HG02938 (cell line): ENCODE results near the gene P4HA2.

ENCODE experiments used
- ATAC-seq: cut with Tn5 transposase; IDR thresholded peaks from one replicate; pipeline ENCODE4 v1.9.1; 2021; ENCODE audit warnings: mild to moderate bottlenecking, moderate library complexity; ENCODE audit not compliant: unreplicated experiment

P4HA2 gene

DNA sequence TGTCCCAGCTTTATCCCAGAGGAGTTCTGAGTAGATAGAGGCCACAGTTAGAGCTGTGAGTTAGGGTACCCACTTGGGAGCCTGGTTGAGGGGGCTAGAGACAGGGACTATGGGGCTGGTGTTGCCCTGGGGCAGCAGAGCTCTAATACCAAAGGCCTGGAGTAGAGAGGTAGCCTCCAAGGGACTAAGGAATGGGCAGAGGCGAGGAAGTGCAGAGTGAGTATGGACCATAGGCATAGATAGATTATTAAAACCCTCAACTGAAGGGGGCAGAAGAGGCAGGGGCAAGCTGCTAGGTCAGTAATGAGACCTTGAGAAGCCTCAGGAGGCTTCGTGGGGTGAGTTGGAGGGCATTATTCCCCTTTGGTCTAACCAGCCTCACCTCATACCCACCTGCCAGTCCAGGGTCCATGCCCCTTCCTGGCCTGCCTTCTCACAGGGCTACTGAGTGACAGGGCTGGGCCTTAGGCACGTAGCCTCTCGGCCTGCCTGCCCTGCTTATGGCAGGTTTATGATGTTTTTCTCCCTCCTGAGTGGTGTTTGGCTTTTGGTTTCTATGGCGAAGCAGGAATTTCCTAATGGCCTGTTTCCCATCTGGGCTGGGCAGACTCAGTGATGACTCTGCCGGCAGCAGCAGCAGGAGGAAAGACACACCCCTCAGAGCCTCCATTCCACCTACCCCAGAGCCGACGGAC lies 37.8 kb upstream of the P4HA2 start:
- ATAC-seq, result no peak

DNA sequence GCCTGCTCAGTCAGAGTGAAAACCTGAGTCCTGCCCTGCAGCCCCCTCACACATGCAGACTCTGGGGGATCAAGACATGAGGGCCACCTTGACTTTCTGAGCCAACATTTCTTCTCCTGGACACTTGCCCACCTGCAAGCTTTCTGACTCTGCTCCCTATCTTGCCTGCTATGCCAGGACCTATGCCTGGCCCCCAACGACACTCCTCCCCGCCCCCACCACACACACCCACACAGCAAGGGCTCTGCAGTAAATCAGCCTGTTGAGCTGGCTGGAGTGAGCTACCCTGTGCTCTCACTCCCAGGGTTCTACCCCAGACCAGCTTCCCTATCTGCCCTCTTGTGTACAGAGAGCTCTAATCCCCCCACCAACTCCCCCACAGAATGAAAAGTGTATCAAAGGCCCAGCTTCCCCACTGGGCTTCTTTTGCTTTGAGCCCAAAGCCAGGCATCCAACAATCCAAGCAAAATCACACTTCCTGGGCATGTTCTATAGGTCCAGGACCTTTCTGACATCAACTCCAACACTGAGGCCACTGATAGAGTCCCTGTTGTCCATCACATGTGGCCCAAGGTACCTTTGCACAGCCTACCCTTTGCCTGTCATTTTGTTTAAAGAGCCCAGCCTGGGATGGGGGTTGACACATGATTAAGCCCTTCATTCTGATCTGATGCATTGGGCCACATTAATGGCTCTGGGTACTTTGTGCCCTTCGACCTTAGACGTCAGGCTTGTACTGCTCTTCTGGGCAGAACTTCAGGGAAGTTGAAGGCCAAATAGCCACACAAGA lies 37.1 kb upstream of the P4HA2 start:
- ATAC-seq, result no peak

DNA sequence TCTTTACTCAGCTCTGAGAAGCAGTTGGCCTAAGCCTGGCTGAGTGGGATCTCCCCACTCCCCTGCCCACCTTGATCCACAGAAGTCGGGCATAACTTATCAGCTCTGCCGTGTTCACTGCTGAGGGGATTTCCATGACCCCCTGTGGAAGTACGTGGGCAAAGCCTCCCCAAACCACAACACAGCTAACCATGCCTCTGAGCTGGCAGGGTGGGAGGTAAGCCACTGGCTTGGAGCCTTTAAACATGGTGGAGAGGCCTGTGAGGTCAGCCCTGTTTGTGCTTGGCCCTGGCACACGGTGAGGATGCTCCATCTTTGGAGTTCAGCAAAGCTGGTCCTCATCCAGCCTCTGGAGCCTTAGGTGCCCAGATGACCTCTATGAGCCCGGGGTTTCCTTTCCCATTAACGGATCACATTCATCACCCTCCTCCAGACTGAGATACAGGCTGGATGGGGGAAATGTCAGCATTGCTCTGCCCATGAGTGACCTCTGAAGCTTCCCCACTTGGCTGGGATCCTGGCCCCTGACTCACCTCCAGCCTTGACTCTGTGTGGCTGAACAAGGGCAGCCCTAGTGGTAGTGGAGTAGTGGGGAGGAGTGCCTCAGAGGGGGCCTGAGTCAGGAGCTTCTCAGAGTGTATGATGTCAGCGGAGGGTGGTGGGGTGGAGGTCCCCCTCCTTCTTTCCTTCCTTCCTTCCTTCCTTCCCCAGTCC lies 36.1 kb upstream of the P4HA2 start:
- ATAC-seq, result no peak

DNA sequence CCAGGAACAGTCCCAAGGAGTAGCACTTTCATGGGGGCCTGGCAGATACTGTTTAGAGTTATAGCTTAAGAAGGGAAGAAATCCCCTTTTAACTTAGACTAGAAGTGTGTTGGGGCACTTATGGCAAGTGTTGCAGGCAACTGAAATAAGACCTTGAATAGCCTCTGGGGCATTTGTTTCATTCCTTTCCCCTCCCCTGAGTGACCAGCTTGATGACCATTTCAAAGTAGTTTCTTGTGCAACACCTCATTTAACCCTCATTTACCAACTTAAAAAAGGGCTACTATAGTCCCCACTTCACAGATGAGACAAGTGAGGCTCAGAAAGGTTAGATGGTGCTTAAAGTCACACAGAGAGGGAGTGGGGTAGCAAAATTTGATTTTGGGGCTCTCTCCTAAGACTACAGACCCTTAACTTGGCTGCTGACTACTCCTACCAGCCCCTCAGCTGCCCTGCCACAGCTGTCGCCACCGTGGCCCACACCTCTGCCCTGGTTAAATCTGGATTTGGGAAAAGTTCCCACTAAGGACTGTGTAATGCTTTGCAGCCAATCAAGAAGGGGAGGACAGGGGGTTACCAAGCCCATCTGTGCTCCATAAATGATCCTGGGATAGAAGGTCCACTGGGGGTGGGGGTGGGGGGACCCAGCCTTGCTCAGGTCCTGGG lies 35.4 kb upstream of the P4HA2 start:
- ATAC-seq, result no peak

DNA sequence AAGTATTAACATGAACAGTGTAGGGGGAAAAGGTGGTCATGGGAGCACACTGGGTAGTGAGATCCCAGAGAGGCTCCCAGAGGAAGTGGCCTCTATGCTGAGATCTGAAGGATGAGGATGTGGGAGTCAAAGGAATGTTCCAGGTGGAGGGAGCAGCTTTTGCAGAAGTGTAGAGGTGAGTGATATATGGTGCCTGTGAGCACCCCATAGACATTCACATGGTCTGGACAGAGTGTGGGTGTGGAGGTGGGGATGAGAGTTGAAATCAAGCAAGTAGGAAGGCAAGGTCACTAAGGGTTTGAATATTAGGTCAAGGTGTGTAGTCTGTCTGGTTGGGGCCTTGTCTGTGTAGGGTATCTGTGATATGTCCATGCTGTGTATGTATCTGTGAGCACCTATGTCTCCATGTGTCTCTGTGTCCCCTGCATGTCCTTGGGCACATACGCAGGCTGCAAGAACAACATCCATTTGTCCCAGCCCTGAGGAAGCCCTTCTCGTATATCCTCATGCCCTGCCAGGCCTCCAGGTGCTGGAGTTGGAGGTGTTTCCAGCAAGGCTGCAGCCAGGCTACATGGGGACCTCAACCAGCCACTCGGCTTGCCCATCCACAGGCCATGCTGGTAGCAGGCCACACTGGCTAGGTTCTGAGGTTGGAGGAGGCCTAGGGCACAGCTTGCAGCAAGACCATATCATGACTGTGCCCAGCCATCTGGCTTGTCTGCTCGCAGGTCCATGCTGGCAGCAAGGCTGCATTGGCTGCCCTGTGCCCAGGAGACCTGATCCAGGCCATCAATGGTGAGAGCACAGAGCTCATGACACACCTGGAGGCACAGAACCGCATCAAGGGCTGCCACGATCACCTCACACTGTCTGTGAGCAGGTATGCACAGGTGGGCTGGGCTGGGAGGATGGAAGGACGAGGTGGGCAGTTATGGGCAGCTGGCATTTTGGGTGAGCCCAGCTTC lies 34.5 kb upstream of the P4HA2 start:
- no peak for ATAC-seq

DNA sequence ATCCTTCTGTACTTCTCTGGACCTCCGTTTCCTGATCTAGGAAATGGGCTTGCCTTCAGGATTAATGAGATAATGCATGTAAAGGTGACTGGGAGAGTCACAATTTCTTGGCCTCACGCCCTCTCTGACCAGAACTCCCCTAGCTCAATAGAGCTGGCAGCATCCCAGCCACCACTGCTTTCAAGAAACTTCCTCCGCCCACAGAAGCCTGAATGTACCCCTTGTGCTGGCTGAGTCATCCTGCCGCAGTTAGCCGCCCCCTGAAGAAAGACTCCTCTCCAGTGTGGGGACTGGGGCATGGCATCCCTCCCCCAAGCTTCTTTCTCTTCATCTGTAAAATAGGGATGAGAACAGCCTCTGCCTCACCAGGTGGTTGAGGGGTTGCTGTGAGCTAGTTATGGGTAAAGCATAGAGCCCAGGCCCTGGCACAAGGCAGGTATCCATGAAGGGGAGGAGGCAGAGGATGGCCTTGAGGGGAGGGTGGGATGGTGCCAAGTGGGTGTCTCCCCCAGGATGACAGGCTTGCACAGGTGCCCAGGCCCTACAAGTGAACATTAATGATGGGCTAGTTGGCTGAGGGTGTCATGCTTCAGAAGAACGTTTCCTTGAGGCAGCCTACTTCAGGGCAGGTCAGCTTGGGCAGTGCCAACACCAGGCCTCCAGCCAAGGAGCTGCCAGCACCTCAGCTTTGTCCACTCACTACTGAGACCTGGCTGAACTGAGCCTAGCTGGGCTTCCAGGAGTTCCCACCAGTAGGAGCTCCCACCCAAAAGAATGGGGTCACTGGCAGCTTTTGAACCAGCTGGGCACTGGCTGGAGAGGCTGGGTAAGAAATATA lies 33.3 kb upstream of the P4HA2 start:
- ATAC-seq, result no peak

DNA sequence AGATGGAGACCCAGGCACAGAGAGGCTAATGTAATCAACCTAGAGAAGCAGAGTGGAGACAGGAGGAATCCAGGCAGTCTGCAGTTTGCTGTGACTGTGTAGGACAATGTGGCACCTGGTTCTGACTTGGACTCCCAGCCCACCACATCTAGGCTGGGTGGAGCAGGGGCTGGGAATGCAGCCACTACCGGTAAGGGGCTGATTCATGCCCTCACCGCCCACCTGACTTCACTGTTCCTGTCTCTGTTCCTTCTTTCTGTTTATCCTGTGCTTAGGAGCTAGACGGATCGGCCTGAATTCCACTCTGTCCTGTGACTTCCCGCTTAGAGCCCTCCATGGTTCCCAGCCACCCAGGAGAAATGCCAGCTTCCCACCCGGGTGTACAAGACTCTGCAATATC lies 32.4 kb upstream of the P4HA2 start:
- ATAC-seq, result no peak

DNA sequence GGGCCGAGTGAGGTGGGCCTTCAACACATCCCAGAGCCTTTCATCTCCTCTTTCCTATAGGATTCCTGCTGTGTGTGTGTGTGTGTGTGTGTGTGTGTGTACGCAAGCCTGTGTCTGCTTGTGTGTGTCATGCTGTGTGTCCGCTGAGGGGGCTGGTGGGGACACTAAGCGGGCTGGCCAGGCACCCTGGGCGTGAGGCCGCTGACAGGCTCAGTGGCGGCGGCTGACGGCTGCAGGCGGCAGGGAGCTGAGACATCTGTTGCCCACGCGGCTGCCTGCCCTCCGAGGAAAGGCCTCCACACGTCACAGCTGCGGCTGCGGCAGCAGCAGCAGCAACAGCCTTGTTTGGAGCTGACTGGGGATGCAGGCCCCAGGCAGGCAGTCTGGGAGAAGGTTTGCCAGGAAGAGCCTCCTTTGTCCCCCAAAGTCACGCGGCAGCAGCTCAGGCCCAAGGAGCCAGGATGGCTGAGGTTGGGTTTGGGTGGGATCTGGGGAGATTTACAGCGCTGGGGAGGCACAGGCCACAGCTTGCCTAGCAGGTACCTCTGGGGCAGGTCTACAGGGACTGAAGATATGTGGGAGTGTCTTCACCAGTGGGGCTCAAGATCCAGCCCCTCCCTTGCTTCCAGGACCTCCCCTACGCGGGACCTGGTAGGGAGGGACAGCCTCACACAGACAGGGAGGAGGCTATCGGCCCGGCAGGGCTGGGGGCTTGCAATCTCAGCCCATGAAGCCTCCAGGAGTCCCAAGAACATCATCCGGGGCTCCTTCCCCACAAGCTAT lies 31.6 kb upstream of the P4HA2 start:
- ATAC-seq, result no peak

DNA sequence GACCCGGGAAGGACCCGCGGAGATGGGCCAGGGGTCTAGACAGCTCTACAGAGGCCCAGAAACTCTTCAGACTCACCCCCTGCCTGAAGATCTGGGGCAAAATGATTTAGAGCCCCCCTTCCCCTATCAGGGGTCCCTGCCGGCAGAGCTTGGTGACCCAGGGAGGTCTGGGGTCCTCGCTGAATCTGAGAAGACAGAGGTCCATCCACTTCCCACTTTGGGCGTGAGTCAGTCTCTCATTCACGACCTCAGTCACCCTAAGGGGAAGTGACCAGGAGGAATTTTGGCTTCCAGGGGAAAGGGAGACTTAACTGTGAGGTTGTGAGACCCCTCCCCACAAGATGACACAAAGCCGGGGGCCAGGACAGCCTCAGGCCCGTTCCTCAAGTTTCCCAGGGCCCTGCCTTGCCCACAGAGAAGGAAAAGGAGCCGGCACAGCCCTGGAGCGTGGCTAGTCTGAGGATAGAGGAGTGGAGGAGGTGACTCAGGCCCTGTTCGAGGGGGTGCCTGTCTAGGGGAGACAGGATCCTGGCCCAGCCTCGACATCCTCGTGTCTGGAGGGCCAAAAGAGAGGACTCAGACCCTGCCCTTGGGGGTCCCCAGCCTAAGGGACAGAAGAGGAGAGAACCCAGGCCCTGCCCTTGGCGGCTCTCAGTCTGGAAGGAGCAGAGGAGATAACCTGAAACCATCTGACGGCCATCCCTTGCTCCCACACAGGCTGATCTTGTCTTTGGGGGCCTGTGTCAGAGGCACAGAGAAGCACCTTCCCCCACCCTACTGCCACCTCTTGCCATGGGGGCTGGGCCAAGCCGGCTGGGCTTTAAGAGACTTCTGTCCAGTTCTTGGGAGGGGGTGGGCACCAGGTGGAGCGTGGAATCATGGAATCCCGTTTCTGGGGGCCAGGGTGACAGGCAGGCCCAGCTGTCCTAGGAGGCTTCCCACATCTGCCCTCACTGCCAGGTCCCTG lies 30.7 kb upstream of the P4HA2 start:
- no peak for ATAC-seq

DNA sequence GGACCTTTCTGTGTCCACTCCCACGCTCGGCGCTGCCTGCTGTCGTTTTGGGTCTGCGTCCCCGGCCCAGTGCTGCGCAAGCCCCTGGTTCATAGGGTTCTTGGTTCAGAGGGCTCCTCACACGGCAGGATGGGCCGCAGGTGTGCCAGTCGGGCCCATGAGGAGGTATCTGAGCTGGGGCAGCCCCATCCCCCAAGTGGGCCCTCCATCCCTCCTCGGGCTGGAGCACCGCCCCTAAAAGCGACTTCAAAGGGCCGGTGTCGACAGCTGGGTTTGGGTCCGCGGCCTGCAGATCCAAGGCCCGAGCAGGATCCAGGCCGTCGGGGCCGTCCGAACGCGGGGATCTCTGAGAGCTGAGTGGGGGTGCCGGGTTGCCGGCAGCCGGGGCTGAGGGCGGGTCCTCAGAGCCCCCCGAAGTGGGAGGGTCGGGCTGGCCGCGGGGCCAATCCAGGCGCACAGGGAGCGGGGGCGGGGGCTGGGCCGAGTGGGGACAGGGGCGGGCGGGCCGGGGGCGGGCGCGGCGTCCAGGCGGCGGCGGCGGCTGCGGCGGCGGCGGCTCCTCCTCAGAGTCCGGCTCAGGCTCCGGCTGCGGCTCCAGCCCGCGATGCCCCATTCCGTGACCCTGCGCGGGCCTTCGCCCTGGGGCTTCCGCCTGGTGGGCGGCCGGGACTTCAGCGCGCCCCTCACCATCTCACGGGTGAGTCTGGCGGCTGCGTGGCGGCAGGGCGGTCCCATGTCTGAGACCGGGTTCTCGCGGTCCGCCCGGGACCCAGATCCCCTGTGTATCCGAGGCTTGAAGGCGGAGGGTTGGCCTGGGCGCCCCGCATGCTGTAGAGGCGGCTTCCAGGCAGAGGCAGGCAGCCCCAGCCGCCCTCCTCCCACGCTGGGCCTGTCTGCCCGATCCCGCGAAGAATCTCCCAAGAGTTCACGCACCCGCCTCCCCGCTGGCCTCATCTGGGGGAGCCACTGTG lies 29.8 kb upstream of the P4HA2 start, which contains the start of gene PDLIM4:
Gene PDLIM4, plus strand, starts transcription at position 566 of the 971 bp plus-strand sequence. Its CDS starts 39 bp downstream, at position 605.
- ATAC-seq, result no peak

DNA sequence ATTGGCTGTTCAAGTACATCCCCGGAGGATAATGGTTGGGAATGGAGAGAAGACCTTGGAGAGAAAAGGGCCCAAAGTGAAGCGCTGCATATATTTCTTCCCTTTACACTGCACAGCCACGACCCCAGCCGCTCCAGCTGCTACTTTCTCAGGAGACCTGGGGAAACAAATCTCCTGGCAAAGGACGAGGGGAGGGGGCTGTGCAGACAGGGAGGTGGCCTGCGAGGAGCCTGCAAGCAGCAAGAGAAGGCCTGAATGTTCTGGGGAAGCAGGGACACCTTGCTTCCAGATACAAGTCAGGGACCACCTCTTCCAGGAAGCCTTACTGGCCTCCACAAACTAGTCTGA lies 29.1 kb upstream of the P4HA2 start:
- no peak for ATAC-seq

DNA sequence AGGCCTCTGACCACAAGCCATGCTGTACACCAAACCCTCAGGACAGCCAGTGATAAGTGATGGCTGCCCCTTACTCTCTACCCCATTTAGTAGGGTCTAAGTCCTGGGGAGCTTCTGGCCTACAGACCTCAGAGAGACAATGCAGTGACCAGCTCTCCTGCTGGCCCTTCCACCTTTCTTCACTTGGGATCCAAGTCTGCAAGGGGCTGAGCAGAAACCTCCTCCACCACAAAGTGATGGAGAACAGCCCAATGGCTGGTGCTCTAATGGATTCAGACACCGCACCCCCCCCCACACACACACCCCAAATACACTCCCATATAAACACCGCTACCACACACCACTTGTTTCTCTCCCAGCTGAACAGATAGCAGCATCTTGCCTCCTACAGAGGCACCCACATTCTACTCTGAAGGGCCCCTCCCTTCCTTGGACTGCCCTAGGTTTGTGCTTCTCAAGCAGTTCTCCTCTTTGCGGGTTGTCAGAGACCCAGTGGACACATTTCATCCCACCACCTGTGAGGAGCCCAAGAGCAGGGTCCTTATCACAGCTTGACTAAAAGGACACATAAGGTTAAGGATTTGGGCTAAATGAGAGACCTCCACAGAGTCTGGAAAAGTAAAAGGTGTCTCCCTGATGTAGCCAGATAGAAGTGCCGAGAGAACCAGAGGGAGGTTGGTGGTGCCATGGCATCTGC lies 28.6 kb upstream of the P4HA2 start:
- no peak for ATAC-seq

DNA sequence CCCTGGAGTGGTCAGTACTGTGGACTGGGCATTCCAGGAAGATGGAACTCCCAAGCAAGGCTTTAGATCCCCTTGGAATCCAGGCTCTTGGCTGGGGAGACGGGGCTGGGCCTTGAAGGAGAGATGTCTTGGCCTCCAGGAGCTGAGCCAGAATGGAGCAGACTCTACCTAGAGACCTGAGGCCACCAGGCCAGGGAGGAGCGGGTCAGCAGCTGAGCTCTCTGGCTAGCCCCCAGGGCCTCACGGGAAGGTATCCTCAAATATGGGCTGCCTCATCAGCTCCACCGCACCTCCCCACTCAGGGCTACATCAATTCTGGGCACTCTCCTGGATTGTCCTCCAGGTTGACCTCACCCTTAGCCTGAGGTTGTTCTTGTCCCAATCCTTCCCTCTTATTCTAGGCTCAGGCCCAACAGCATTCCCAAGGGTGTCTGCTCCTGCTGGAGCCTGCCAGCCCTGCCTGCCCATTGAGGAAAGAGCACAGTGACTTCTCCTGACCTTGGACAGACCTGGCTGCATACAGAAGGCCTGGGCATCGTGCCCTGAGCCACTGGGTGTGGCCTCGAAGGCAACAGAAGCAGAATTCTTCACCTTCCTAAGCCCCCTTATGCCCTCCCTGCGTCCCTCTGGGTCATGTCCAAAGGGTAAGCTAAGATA lies 26.8 kb upstream of the P4HA2 start:
- ATAC-seq, result no peak

DNA sequence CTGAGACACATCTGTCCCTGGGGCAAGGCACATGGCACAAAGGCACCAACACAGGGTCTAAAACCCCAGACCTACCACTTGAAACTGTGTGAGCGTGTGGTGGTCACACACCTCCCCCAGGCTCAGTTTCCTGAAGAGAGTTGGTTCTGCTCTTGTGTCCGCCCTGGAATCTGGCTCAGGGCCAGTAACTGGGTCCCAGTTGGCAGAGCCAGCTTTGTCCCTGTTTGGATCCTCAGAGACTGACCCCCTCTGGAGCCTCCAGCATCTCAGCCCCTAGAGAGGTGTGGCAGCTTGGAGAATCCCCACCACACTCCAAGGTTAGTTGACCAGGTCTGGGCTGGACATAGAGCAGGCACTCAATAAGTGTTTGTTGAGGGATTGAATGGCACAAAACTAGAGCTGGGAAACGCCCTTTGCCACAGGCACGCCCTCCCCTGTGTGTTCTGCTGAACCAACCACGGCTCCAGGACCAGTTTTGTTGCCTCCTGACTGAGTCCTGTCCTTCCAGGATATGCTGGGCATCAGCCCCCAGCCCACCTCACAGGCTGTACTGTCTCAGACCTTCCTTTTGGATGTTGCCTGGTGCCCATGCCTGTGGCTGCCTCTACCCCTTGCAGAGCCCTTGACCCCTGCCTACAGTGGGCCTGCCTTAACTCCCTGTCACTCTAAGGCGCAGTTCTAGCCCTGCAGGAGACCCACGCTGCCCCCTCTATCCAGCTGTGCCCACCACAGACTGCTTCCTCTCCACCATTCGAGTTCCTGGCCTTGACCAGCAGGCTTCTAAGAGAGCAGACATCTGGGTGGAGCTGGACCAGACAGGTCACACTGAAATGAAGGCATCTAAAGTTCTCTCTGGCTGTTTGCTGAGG lies 26.0 kb upstream of the P4HA2 start:
- no peak for ATAC-seq
